ENCODE results near the gene ZBTB40. TPM values are rescaled to one million over a fixed set of nuclear protein-coding genes. Genes with fewer than 3 reads are reported as not detected.

Gene ZBTB40
- total and polyA plus RNA-seq, 9 donors, result 8.3 to 26.0 (median 19.1) TPM

DNA sequence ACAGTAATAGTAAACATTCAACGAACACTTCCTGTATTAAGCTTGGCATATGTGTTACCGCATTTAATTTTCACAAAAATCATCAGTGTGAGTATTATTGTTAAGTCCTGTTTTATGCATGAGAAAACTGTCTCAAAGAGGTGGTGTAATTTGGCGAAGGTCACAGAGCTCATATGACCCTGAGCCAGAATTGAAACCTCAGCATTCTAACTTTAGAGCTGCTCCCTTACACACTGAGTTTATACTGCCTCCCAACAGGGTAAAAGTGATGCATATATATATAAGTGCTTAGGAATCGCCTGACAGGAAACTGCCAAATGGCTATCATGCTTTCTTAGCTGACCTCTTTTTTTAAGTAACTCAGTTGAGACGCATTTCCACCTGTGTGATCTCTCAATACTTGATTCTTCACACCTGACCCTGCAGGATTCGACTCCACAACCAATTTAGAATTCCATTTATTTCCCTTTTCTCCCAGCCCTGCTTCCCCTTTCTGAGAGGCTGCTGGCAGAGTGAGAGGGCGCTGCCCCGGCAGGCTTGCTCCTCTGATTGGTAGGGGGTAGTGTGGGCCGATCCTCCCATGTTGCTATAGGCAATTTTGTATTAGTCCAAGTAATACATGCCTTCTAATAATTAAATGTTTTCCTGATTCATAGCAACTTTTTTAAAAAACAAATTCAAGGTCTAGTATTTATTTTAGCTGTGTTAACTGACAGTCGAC, 40.5 kb downstream of the ZBTB40 start:
- Histone ChIP-seq H3K4me3 (no peak overlapping the region), H3K36me3 (no peaks in the 10 kb centered on the region), H3K9me3 (no peaks in the 10 kb centered on the region), H3K27ac (no peak overlapping the region), H3K4me1 (ENCODE audit: insufficient read depth) (peaks cover 6% of the 10 kb centered on the region), H3K27me3 (no peaks in the 10 kb centered on the region)
- intact Hi-C loops (cut with DNase I), result no loop called here
- 85 to 87% (median 86%) methylated on average over 10 of the region's 10 CpGs for WGBS, 3 donors
- TF ChIP-seq, protein P1, sequence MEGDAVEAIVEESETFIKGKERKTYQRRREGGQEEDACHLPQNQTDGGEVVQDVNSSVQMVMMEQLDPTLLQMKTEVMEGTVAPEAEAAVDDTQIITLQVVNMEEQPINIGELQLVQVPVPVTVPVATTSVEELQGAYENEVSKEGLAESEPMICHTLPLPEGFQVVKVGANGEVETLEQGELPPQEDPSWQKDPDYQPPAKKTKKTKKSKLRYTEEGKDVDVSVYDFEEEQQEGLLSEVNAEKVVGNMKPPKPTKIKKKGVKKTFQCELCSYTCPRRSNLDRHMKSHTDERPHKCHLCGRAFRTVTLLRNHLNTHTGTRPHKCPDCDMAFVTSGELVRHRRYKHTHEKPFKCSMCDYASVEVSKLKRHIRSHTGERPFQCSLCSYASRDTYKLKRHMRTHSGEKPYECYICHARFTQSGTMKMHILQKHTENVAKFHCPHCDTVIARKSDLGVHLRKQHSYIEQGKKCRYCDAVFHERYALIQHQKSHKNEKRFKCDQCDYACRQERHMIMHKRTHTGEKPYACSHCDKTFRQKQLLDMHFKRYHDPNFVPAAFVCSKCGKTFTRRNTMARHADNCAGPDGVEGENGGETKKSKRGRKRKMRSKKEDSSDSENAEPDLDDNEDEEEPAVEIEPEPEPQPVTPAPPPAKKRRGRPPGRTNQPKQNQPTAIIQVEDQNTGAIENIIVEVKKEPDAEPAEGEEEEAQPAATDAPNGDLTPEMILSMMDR (IDR thresholded peaks at IDR 0.05), result no peak
- no peak for TF ChIP-seq EP300 (IDR thresholded peaks at IDR 0.05)
- no peak for TF ChIP-seq POLR2A (IDR thresholded peaks at IDR 0.05)
- DNase-seq, result no peak

DNA sequence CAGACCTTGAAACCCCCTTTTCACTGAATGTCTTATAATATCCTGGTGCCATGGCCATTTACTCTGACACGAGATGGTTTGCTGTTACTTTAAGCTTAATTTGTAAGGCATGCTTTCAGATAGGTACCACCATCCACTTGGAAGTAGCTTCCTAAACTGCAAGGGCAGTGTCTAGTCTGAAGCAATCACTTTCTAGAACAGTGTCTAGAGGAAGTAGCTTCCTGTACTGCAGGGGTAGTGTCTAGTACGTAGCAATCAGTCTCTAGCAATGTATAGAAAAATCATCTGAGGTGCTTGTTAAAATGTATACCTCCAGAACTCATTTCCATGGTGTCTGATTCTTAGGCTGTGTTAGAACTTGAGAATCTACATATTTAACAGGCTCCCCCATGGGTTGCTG, 42.5 kb downstream of the ZBTB40 start:
- 89 to 90% (median 90%) methylated on average over 2 of the region's 2 CpGs for WGBS, 3 donors
- intact Hi-C loops (cut with DNase I), result no loop called here
- no peaks in the 10 kb centered on the region for H3K9me3 ChIP-seq
- H3K27ac ChIP-seq, result no peak overlapping the region
- no peaks in the 10 kb centered on the region for H3K27me3 ChIP-seq
- no peaks in the 10 kb centered on the region for H3K36me3 ChIP-seq
- H3K4me3 ChIP-seq, result no peak overlapping the region
- H3K4me1 ChIP-seq (ENCODE audit: insufficient read depth), result peaks cover 4% of the 10 kb centered on the region
- DNase-seq, result no peak
- TF ChIP-seq, protein P1 (IDR thresholded peaks at IDR 0.05), result no peak
- TF ChIP-seq EP300 (IDR thresholded peaks at IDR 0.05), result no peak
- TF ChIP-seq POLR2A (IDR thresholded peaks at IDR 0.05), result no peak

DNA sequence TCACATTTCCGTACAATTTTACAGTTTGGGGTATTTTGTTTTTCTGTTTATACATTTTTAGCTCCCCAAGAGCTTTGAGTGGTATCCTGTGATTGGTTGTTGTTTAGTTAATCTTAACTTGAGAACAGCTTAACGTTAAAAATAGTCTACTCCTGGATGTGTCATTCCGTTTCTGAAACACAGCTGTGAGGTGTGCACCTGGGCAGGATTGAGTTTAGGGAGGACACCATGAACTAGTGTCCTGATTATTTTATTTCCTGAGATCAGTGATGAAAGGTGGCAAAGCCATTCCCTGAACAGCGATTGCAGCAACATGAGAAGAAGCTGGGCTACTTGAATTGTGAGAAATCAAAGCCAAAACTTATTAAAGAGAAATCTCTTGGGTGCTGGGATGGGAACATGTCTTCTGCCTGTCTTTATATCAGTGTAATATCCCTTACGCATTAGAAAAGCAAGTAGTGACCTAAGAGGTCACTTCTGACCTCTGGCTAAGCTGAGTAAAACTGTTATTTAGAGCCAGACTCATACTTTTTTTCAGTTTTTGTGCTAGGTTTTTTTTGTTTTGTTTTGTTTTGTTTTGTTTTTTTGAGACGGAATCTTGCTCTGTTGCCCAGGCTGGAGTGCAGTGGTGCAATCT, 43.4 kb downstream of the ZBTB40 start:
- H3K4me1 ChIP-seq (ENCODE audit: insufficient read depth), result peaks cover 6% of the 10 kb centered on the region
- TF ChIP-seq EP300 (IDR thresholded peaks at IDR 0.05) (no peak), POLR2A (IDR thresholded peaks at IDR 0.05) (no peak)
- TF ChIP-seq, protein P1 (IDR thresholded peaks at IDR 0.05), result no peak
- DNase-seq, result no peak
- no peaks in the 10 kb centered on the region for H3K9me3 ChIP-seq
- no peaks in the 10 kb centered on the region for H3K27me3 ChIP-seq
- 24 to 40% (median 28%) methylated on average over 6 of the region's 6 CpGs for WGBS, 3 donors
- no peak overlapping the region for H3K27ac ChIP-seq
- intact Hi-C loops (cut with DNase I), result no loop called here
- H3K4me3 ChIP-seq, result no peak overlapping the region
- no peaks in the 10 kb centered on the region for H3K36me3 ChIP-seq

DNA sequence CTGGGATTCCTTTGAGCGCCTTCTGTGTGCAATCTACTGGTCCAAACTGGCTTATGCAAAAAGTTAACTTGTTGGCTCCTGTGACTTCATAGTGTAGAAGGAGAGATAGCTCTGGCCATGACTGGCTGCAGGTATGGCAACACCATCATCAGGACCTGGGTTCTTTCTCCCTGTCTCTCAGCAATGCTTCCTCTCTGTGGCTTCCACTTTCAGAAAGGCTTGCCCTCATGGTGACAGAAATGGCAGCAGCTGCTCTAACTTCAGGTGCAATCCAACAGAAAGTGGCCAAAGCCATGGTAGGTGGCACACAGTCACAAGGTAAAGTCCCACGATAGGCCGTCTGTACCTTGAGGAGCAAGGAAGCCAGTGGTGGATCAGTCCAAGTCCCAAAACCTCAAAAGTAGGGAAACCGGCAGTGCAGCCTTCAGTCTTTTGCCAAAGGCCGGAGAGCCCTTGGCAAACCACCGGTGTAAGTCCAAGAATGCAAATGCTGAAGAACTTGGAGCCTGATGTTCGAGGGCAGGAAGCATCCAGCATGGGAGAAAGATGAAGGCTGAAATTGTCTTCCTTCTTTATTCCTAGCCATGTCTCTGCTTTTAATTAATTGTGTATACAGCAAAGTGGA, 45.0 kb downstream of the ZBTB40 start:
- no peak for DNase-seq
- H3K9me3 ChIP-seq, result no peaks in the 10 kb centered on the region
- H3K36me3 ChIP-seq, result no peaks in the 10 kb centered on the region
- no peak for TF ChIP-seq EP300 (IDR thresholded peaks at IDR 0.05)
- 93 to 96% (median 96%) methylated on average over 7 of the region's 7 CpGs for whole genome bisulfite sequencing, 3 donors
- H3K4me1 ChIP-seq (ENCODE audit: insufficient read depth), result peaks cover 8% of the 10 kb centered on the region
- H3K27me3 ChIP-seq, result no peaks in the 10 kb centered on the region
- no peak overlapping the region for H3K27ac ChIP-seq
- no peak overlapping the region for H3K4me3 ChIP-seq
- intact Hi-C loops (cut with DNase I), result no loop called here

DNA sequence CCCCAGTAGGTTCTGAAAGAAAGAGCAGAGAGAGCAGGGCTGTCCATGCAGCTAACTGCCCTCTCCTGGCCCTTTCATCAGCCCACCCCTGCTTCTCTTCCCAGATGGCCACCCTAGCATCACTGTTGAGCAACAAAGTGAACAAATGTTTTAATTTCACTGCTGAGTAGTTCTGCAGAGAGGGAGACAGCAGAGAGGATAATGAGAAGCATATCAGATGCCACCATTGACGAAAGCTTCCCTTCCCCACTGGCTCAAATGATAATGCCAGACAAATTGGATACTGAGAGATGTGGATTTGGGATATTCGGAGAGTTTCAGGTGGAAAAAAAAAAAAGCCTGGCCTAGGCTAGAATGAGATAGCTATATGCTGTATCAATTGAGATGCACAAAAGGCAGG, 46.8 kb downstream of the ZBTB40 start:
- intact Hi-C loops (cut with DNase I), result no loop called here

More for the DNA sequence above, 46.8 kb downstream of the ZBTB40 start:
- H3K36me3 ChIP-seq, result no peaks in the 10 kb centered on the region
- H3K4me1 ChIP-seq (ENCODE audit: insufficient read depth), result peaks cover 9% of the 10 kb centered on the region
- no peak for DNase-seq
- H3K4me3 ChIP-seq, result no peak overlapping the region
- TF ChIP-seq, protein P1 (IDR thresholded peaks at IDR 0.05), result no peak
- TF ChIP-seq POLR2A (IDR thresholded peaks at IDR 0.05) (no peak), EP300 (IDR thresholded peaks at IDR 0.05) (no peak)
- no peaks in the 10 kb centered on the region for H3K9me3 ChIP-seq
- 68 to 97% (median 70%) methylated on average over 2 of the region's 2 CpGs for WGBS, 3 donors
- H3K27me3 ChIP-seq, result no peaks in the 10 kb centered on the region
- no peak overlapping the region for H3K27ac ChIP-seq

Data from ovary (tissue), 9 donors.